Neutrophil (primary cell): ENCODE data around the gene WTAP.

Source experiments
- H3K27ac ChIP-seq: fragments of 200-600 bp; sonication (generic); 2 replicates; pipeline ENCODE4 v1.5.1; 2016; ENCODE audit warnings: mild to moderate bottlenecking, moderate library complexity
- H3K27me3 ChIP-seq: fragments of 200-600 bp; sonication (generic); 2 replicates; pipeline ENCODE4 v1.6.0; 2016; ENCODE audit warnings: mild to moderate bottlenecking
- H3K36me3 ChIP-seq: fragments of 200-600 bp; sonication (generic); 2 replicates; pipeline ENCODE4 v1.5.1; 2017
- H3K4me1 ChIP-seq, 2 experiments: fragments of 200-600 bp in 1 of 2; sonication (generic) in 1 of 2; 1 replicate in 1 of 2; 2 replicates in 1 of 2; pipeline versions ENCODE4 v1.5.1 to v1.6.1; 2013 to 2016; ENCODE audit warnings: low read depth in 1 of 2, low read length in 1 of 2, mild to moderate bottlenecking in 1 of 2, moderate library complexity in 1 of 2; ENCODE audit not compliant: control insufficient read depth in 1 of 2, insufficient read depth in 1 of 2
- H3K4me3 ChIP-seq, 2 experiments: fragments of 200-600 bp in 1 of 2; sonication (generic) in 1 of 2; 1 replicate in 1 of 2; 2 replicates in 1 of 2; pipeline ENCODE4 v1.5.1; 2013 to 2016; ENCODE audit warnings: low read depth in 1 of 2, low read length in 1 of 2, mild to moderate bottlenecking in 1 of 2, moderate library complexity in 1 of 2
- H3K9me3 ChIP-seq: fragments of 200-600 bp; sonication (generic); 2 replicates; pipeline ENCODE4 v1.5.1; 2016
- TF ChIP-seq, protein P1 (sequence below): fragments of 200-600 bp; sonication (generic); IDR thresholded peaks from 2 replicates; pipeline ENCODE4 v1.5.1; 2016; ENCODE audit warnings: antibody characterized with exemption

The WTAP gene

DNA sequence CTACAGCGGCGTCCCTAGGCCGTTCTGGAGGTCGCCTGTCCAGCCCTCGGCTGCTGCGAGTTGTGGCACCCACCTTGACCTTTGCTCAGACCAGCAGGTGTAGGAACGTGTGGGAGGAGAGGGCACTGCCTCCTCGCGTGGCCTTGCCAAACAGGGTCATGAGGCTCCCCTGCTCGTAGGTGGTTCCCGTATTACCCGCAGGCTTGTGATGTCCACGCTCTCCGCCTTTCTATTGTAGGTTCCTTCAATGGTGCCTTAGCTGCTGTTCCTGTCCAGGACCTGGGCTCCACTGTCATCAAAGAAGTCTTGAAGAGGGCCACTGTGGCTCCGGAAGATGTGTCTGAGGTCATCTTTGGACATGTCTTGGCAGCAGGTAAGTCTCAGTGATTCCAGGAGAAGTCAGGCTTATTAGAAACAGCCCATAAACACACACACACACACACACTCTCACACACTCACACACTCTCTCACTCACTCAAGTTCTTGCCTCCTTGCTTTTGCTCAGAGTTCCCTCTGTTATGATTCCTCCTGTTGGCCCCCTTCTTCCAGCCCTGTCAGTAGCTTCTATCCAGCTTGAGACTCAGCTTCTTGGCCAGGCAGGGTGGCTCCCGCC is 35.5 kb downstream of the WTAP start:
- Histone ChIP-seq H3K9me3 (no peaks in the 10 kb centered on the region), H3K4me1 (peaks cover 19 to 21% of the 10 kb centered on the region in 2 experiments), H3K4me3 (peak overlapping the region; percentile 96 to 99), H3K27ac (peak overlapping the region; percentile 93), H3K27me3 (no peaks in the 10 kb centered on the region), H3K36me3 (peaks cover 23% of the 10 kb centered on the region)
- TF ChIP-seq, protein P1, sequence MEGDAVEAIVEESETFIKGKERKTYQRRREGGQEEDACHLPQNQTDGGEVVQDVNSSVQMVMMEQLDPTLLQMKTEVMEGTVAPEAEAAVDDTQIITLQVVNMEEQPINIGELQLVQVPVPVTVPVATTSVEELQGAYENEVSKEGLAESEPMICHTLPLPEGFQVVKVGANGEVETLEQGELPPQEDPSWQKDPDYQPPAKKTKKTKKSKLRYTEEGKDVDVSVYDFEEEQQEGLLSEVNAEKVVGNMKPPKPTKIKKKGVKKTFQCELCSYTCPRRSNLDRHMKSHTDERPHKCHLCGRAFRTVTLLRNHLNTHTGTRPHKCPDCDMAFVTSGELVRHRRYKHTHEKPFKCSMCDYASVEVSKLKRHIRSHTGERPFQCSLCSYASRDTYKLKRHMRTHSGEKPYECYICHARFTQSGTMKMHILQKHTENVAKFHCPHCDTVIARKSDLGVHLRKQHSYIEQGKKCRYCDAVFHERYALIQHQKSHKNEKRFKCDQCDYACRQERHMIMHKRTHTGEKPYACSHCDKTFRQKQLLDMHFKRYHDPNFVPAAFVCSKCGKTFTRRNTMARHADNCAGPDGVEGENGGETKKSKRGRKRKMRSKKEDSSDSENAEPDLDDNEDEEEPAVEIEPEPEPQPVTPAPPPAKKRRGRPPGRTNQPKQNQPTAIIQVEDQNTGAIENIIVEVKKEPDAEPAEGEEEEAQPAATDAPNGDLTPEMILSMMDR = no peak

DNA sequence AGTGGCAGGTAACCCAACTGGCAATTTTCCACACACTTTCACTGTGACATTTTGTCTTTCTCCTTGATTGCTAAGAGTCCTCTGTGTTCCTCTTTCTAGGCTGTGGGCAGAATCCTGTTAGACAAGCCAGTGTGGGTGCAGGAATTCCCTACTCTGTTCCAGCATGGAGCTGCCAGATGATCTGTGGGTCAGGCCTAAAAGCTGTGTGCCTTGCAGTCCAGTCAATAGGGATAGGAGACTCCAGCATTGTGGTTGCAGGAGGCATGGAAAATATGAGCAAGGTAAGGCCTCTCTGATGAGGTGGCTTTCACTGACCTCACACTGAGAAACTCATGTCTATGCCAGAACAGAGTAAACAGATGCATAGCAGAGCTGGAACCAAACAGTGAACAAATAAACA is 39.6 kb downstream of the WTAP start:
- no peak overlapping the region for H3K27ac ChIP-seq
- peaks cover 8 to 9% of the 10 kb centered on the region in 2 experiments for H3K4me1 ChIP-seq
- H3K36me3 ChIP-seq = peaks cover 23% of the 10 kb centered on the region
- H3K4me3 ChIP-seq = no peak overlapping the region
- no peaks in the 10 kb centered on the region for H3K27me3 ChIP-seq
- TF ChIP-seq, protein P1 = no peak
- no peaks in the 10 kb centered on the region for H3K9me3 ChIP-seq

DNA sequence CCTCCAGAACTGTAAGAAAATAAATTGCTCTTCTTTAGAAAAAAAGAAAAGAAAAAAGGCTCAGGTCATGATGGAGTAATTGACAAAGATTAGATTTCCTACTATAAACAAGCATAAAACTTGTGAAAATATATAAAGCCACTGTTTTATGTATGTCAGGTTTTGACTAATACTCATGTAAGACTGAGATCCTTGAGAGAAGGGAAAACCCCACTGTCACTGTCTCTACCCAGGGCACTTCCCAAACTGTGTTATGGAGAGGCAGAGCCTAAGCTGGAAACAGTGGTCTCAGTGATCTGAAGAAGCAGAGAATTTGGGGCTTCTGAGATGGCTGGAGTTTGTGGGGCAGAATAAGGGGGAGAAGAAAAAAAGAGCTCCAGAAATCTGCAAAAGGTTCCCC is 42.2 kb downstream of the WTAP start:
- Histone ChIP-seq H3K27me3 (no peaks in the 10 kb centered on the region), H3K27ac (no peak overlapping the region), H3K4me1 (no peaks in the 10 kb centered on the region), H3K9me3 (no peaks in the 10 kb centered on the region), H3K4me3 (no peak overlapping the region), H3K36me3 (peaks cover 23% of the 10 kb centered on the region)
- TF ChIP-seq, protein P1 = no peak

DNA sequence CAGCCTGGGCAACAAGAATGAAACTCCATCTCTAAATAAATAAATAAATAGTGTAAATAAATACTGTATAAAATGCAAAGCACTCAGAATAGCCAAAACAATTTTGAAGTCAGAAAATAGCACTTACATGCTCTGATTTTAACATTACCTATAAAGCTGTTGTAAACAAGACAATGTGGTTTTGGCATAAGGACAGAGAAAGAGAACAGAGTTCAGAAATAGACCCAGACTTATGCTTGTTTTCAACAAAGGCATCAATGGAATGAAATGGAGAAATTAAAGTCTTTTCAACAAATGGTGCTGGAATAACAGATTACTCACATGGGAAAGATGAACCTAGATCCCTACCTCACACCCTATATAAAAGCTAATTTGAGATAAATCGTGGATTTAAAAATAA is 44.9 kb downstream of the WTAP start:
- TF ChIP-seq, protein P1 = no peak
- H3K9me3 ChIP-seq = no peaks in the 10 kb centered on the region
- no peaks in the 10 kb centered on the region for H3K4me1 ChIP-seq
- no peak overlapping the region for H3K27ac ChIP-seq
- peaks cover 21% of the 10 kb centered on the region for H3K36me3 ChIP-seq
- no peaks in the 10 kb centered on the region for H3K27me3 ChIP-seq
- H3K4me3 ChIP-seq = no peak overlapping the region

DNA sequence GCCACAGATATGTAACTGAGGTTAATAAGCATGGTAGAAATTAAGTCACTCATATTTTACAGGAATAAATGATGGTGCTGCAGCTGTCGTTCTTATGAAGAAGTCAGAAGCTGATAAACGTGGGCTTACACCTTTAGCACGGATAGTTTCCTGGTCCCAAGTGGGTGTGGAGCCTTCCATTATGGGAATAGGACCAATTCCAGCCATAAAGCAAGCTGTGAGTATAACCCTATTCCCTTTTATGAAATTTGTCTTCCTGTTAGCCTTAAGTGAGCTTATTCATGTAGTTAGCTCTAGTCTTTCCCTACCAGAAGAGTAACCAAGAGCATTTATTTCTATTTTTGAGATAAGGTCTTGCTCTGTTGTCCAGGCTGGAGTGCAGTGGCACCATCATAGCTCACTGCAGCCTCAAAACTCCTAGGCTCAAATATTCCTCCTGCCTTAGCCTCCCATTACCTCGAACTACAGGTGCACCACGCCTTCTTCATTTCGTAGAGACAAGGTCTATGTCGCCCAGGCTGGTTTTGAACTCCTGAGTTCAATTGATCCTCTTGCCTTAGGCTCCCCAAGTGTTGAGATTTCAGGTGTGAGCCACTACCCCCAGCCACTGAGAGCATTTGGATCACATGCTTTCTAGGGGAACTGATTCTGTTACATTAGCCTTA is 50.1 kb downstream of the WTAP start:
- H3K4me3 ChIP-seq = no peak overlapping the region
- H3K4me1 ChIP-seq = no peaks in the 10 kb centered on the region
- H3K36me3 ChIP-seq = peaks cover 55% of the 10 kb centered on the region
- no peaks in the 10 kb centered on the region for H3K27me3 ChIP-seq
- no peaks in the 10 kb centered on the region for H3K9me3 ChIP-seq
- TF ChIP-seq, protein P1 = no peak
- H3K27ac ChIP-seq = no peak overlapping the region
